Stimulated activated CD4-positive, alpha-beta T cell treated with anti-CD3 and anti-CD28 coated beads, TNF-alpha, amount 100 ng/mL, for 1 hour (primary cell): ENCODE results near the gene PTPRC.

Experiments used
- DNase-seq, 3 donors: peaks; one replicate each; pipeline ENCODE4 v3.0.0-alpha.2; 2020; ENCODE audit warnings: low read depth in 3 of 3, low spot score in 1 of 3

PTPRC gene

DNA sequence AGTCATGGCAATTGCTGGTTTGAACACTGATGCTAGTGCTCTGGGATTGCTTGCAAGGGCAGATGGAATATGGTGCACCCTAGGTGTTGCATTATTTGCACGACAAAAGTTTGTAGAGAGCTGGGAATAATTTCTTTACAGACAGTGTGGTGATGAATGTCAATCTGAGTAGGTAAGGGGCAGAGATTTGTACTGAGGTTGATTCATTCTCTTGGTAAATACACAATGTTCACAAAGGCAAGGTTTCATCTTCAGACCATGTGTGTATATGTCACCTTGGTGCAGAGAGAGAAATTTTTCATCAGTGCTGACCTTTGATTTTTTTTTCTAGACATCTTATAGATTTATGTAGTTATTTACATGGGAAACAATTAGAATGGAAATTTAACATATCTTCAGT lies 5.0 kb downstream of the PTPRC start:
- no peak for DNase-seq

DNA sequence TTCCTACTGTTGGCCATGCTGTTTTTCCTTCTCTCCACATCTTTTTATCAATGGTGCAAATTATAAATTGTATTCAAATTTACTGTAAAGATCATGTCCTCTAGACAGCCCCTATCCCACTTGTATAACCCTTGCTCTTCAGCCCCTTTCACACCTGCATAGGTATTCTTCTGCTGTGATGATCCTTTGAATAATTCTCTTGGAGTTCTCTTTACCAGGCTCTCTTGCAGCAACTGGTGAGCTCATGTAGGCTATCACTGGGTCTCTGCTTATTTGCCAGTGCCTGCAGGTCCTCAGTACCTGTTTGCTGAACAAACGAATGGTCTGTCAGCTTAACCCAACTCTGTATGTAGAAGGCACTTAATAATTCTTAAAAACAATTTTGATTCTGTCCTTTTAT lies 8.2 kb downstream of the PTPRC start:
- DNase-seq = no peak

DNA sequence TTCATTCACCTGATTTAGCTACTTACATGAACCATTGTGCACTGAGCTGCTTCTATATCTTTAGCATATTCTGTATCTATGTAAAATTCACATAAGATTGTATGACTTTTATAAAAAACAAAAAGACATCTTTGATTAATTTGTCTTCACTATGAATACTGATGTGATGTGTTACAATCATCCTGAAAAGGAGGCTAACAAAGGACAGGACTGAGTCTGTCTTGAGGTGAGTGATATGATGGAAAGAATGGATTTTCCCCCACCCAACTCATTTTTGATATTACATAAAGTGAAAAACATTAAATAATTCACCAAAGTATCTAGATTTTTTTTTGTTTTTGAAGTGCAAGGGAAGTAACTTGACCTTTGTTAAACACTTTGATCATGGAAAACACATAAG lies 9.8 kb downstream of the PTPRC start:
- DNase-seq = no peak

DNA sequence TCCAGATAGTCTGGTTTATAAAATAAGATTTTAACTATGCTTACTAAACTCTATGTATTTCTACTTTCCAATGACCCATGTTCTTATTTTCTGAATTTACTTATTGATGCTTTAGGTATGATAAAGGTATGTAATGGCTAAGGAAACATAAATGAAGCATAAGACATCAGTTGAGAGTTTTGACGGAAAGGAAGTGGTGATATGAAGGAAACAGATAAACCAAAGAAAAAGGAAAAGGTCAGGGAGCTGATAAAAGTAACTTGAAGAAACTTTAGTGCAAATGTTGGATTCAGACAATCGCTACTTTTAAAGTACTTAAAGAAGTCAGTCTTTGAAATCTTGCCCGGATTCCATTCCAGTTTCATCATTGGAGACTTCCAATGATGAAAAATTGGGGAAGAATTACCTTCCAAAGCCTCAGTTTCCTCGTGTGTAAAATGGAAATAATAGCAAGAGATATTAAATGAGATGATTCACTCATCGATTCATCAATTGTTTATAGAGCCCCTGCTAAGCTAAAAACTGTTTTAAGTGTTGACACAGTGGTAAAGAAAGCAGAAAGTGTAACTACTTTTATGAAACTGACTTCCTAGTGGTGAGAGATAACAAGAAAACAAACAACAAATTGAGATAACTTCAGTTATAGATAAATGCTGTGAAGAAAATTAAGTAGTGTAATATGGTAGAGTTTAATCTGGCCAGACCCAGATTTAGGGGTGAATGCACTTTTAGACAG lies 10.6 kb downstream of the PTPRC start:
- no peak for DNase-seq

DNA sequence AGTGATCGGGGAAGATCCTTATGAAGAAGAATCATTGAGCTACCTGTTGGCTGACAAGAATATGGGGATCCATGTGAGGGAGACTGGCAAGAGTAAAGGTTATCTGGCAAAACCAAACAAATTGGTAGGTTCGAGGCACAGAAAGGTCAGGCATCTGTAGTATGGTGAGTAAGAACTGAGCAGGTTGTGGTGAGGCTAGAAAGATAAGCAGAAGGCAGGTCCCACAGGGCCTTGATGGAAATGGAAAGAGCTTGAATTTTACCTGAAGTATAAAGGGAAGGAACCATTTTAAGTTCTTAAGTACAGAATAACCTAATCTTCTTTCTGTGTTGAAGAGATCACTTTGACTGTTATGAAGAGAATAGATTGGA lies 11.1 kb downstream of the PTPRC start:
- no peak for DNase-seq

DNA sequence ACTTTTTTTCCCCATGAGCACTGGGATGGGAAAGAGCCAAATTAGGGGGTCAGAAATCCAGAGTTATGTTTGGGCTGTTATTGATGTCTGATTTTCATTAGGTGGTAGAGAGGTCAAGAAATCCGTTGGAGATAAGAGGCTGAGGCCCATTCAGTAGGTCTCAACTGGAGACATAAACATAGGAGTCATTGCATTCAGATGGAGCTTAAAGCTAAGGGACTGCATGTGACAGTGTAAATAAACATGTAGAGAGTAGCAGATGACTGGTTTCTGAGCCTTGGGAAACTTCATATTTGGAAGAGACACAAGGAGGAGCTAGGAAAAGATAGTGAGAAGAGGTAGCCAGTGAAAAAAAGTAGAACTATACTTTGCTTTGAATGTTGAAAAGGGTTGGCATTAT lies 11.7 kb downstream of the PTPRC start:
- DNase-seq = no peak

DNA sequence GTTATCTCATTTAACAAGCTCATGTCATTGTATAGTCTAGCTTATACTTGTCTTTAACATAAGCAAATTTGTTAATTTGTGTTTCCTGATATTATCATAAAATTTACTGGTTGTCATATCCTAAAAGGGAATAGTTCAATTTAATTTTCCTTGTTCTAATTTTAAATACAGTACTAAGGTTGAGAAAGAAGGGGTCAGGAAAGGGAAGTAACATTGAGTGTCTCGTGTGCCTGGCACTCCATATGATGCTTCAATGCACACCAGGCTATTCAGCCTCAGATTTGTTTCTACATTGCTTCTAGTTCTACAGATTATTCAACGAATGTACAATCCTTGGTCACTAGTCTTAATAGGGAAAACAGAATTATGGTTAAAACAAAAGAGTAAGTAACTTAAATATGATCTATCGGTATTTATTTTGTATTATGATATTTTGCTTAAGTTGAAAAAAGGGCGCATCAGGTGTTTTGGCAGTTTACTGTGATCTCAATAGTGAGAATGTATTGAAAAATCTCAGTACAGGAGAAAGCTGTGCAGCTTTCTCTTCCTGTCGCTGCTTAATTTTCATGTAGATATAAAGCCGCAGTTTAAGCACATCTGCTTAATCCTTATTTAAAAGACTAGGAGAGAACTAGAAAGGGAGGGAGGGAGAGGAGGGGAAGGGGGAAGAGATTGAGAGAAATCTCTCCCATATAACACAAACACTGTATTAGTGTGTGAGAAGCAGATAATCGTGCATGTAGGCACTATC lies 13.0 kb downstream of the PTPRC start:
- no peak for DNase-seq

DNA sequence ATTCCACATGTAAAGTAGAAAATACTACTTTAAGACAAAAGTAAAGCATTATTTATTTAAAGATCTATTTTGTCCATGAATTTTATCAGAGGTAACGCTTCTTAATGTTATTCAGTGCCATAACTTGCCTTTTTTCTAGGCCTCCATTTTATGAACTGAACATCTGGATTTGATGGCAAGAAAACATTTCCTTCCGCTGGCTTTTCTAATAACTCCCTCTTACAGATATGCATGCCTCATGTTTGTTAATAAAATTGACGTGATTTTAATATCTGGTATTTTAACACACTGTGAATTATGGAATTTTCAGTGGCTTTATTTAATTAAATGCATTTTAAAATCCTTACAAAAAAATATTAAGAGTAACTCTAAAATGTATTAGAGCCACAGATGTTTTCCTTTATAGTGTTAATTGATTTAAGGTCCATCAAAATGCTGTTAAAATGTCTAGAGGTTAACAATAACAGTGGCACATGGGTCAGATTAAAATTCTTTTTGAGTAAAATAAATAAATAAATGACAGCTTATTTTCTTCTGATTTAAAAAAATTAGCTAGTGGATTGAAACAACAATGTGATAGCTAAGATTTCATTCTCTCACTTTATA lies 15.1 kb downstream of the PTPRC start:
- DNase-seq = no peak

DNA sequence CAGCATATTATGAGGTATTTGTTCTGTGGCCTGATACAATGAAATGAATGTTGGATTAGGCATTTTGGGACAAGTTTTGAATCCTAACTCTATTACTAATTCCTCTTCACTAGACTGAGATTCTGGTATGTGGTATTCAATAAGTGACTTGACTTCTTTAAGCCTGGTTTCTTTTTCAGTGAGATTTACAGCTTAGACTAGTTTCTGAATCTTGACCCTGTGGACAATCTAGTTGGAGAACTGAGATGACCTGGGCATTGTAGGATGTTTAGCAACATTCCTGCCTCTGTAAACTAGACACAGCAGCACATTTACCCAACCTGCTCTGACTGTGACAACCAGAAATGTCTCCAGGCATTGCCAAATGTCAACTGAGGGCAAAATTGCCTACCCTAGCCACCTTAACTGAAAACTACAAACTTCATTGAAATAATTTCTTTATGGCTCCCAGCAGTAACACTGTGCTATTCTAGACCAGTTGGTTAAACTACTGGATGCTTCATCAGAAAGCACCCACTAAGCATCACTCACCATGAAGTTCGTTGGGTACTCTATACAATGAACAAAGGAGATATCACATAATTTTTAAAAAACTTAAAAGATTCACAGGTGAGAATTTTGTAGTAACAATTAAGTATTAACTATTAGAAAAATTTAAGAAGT lies 16.8 kb downstream of the PTPRC start:
- no peak for DNase-seq

DNA sequence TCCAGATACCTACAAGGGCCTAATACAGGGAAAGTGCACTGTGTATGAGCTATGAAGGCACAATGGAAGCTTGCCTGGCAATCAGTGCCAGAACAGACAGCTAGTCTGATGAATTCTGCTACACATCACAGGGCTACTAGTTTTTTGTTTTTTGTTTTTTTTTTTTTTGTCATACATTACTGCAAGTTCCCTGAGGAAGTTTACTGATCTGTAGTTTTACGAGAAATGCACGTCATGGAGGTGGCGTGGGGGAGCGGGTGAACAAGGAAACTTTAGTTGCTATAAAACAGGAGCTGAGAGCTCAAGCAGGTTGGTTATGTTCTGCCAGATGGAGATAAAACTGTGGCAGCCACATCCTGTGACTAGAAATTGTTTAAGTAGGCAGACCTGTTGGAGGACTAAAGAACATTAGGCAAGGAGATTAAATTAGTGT lies 17.7 kb downstream of the PTPRC start:
- DNase-seq = peak in 2 of 3 donors; percentile 55 to 61

DNA sequence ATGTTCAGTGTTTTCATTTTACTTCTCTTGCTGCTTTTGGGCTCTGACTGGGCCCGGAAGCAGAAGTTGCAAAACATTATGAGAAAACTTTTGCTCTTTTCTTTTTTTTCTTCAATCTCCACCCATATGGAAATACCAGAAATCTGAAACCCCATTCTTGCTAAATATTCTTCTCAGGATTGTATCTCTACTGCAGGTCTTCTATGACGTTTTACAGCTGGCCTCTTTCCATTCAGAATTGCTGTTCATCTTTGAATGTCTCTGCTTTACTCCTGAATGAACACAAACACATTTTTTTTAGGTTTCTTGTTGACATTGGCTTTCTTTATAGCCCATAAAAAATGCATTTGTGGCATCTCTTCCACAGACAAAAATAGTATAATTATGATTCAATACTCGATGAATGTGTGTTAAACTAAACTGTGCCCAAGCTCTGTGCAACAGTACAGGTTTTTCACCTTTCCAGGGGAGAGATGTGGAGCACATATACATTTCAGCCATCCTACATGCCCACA lies 18.8 kb downstream of the PTPRC start:
- no peak for DNase-seq

DNA sequence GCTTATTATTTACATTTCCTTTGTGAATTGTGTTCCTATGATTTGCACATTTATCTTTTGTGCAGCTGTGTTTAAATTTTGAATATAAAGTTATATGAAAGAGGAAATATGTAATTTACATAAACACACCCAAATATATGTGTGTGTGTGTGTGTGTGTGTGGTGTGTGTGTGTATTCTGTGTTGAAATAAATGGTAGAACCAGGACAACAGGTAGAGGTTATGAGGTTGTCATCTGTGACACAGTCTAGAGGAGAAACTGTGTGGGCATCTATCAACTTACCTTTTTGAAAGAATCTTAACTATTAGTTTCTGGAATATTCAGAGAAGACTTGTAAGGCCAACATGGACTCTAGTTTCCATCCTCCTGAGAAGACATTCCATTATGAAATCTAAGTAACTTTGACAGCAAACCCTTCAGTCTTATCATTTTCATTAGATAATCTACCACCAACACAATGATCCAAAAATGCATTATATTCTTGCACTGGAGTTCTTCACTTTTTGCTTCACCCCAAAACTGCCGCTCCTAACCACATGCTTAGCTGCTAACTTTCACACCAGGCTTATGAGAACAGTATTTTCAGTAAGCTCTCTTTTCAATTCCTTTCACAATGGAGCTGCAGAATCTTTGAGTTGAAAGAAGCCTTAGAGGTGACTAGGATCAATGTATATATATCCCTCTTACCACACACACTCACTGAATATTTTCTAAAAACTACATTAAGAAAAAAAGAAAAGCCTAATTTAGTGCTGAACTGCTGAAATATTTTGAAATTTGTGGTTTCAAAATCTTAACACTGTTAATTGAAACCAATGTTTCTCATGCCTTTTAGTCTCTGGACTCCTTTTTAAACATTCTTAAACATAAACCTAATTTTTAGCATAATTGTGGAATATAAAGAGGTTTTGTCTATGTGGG lies 21.8 kb downstream of the PTPRC start:
- no peak for DNase-seq

DNA sequence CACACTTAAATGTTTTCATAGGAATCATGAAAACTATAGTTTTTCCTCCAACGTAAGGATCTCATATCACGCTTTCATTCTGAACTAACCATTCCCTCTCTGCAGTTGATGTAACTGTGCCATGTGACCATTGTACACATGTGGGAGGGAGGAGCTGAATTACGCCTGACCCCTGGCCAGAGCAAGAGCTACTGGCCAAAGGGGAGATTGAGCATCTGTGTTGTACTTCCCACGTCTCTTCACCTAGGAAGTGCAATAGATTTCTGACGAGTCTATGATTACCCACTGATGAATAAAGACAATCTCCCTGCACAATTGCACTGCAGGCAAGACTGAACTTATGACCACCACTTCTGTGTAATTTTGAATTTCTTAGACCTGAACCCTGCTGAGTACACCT lies 24.0 kb downstream of the PTPRC start:
- DNase-seq = no peak

DNA sequence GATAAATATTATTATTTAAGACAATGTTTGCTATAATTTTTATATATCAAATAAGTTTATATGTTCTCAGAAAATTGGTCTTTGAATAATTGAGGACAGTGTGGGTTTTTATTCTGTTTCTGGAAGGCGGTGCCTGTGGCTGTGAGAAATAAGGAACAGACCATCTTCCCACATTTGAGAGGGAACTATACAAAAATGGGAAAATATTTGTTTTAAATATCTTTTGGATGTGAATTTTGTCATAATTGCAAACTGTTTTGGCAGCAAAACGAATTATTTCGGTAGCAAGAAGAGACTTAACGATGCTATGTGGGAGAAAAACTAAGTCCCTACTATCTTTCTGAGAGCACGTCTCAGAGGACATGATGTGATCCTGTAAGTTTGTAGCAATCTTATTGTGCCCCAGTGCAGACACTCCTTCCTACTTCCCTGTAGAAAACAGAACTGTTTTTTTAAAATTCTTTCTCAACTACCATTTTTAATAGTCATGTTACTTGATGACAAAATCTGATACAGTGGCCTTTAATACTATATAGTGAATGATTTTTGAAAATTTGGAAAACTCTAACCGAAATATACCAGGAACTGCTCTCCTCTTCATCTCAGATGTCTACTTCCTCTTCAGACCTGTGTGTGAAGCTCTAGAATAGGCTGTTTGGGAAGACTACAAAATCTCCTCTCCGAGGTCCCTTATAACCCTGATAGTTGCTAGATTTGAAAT lies 25.4 kb downstream of the PTPRC start:
- no peak for DNase-seq

DNA sequence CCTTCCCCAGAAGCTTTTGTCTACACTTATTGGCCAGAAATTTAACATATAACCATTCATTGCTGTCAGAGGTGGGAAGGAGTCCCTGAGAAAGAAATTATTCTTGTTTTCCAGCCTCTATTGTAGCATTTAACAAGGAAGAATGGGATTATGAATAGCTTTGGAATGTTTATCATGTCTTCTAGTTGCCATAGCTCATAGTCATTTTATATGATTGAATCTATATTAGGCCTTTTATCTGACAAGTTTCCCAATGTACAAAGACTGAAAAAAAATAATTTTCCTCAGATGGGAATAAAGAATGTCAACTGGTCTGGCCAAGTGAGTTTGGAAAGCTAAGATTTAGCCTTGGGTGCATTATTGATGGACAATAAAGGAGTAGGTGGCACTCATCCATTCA lies 28.3 kb downstream of the PTPRC start:
- no peak for DNase-seq

DNA sequence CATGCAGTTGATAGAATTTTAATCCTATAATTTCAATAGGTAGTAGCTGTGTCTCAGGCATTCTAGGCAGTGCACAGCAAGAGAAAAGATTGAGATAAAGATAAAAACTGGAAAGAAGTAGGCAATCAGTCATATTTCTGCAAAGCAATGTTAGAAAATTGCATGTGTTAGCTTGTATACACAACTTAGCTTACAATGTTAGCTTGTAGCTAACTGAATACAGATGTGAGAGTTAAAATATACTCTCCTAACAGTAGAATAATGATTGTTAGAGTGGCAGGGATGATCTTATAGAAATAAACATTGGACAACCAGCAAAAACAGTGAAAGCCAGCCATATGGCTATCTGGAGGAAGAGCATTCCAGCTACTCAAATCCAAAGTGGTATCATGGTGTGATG lies 29.0 kb downstream of the PTPRC start:
- DNase-seq = no peak

DNA sequence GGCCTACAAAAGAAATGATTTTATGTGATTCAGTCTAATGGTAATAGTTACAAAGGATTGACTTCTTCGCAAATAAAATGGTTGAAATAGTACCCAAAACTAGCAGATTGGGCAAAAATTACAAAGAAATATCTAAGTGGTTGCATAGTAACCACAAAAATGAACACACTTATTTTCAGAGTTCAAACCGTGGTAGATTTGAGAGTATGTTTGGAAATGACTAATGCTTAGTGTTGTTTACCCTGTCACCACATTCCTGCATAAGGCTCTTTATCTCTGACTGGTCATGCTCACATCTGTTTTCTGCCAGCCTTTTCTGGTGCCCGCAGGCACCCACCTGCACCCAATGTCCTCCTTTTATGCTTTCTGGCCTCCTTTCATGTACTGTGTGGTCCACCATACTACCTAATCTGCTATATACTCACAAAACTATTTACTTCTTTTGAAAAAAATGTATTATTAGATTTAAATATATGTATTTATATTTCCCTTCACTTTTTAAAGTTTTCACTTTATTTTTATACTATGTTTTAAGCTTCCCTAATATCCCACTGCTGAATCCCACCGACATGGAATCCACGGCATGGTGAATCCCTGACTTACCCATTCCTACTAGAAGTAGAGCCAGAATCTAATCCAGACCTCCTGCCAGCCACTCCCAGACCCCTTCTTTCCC lies 30.3 kb downstream of the PTPRC start:
- no peak for DNase-seq

DNA sequence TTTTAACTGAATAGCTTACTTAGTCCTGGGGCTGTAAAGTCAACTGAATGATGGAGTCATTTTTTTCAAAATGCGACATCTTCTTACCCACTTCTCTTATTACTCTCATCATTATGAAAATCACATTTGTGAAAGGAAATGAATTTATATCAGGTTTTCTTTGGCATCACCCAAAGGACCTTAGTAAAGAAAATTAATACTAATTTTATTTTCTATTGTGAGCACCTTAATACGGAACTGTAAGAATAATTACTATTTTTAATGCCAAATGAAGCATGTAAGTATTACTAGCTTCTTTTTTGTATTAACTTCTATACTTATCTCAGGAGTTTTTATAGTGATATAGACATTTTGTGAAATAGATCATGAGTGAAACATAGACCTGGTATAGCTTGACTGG lies 30.9 kb downstream of the PTPRC start:
- DNase-seq = no peak

DNA sequence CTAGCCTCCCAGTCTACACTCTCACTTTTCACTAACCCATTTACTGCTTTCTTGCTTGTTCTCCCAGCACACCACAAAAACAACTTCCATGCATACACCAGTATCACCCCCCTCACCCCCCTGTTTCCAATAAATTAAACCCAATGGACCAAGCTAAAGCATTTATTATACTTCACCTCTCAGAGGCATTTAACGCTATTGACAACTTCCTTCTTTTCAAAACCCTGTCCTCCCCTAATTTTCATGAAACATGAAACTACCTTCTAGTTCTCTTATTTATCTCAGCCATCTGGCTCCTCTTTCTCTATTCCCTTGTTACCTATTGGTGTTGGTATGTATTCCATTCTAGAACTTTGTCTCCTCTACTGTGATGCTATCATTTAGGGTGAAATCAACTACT lies 32.3 kb downstream of the PTPRC start:
- no peak for DNase-seq
